ENCODE data around the gene JARID2.

The JARID2 gene

DNA sequence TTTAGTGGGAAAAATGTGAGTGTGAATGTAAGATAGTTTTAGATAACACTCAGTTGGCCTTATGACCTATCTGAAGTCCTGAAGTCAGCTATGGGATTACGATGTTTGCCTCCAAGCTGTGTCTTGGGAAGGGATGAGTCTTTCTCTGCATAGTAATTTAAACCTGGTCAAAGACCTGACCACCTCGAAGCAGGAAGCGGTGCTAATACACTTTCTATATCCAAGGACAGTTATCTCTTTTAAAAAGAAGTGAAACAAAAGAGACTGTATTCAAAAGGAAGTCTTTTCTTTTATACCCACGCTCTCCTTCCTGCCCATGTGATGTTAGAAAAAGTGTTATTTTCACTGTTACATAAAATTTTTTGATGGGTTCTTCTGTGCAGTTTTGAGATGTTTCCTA, 94.9 kb downstream of the JARID2 start:
- Histone ChIP-seq H3K36me3 (no peaks in the 10 kb centered on the region), H3K4me1 (peaks cover 0 to 8% (median 0%) of the 10 kb centered on the region in 4 donors), H3K4me3 (no peak overlapping the region), H3K27me3 (no peaks in the 10 kb centered on the region), H3K27ac (no peak overlapping the region), H3K9me3 (no peaks in the 10 kb centered on the region)
- DNase-seq: no peak
- intact Hi-C loops (cut with DNase I; ENCODE audit: low total_unique reads): no loop called here
- TF ChIP-seq, protein P1, sequence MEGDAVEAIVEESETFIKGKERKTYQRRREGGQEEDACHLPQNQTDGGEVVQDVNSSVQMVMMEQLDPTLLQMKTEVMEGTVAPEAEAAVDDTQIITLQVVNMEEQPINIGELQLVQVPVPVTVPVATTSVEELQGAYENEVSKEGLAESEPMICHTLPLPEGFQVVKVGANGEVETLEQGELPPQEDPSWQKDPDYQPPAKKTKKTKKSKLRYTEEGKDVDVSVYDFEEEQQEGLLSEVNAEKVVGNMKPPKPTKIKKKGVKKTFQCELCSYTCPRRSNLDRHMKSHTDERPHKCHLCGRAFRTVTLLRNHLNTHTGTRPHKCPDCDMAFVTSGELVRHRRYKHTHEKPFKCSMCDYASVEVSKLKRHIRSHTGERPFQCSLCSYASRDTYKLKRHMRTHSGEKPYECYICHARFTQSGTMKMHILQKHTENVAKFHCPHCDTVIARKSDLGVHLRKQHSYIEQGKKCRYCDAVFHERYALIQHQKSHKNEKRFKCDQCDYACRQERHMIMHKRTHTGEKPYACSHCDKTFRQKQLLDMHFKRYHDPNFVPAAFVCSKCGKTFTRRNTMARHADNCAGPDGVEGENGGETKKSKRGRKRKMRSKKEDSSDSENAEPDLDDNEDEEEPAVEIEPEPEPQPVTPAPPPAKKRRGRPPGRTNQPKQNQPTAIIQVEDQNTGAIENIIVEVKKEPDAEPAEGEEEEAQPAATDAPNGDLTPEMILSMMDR (IDR thresholded peaks at IDR 0.05): no peak

DNA sequence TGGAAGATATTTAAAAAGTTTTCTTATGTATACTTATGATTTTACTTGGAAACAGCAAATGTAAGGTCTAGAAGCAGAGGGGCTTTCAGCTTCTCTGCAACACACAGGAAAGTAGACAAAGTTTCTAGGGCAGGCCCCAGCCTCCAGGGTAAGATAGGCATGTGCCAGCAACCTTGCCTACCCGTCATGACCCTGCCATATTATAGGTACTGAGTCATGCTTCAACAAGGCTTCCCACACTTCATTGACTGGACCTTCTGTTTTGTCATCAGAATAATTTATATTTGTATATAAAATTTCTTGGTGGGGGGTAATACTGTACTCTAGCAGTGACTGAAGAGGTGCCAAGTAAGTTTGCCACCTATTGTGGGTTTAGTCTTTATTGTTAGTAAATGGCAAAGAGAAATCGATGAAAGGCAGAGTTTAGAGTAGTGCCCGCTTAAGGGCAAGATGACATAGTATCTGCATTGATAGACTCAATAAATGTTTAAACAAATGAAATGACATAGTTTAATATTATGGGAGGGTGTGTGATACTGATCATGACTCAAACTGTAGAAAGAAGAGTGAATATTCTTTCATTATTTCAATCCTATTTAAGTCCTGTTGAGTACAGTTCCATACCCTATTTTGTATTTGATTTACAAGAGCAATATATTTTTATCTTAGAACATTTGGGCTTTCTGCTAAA, 95.6 kb downstream of the JARID2 start:
- Histone ChIP-seq H3K27me3 (no peaks in the 10 kb centered on the region), H3K9me3 (no peaks in the 10 kb centered on the region), H3K27ac (no peak overlapping the region), H3K4me1 (peaks cover 0 to 8% (median 0%) of the 10 kb centered on the region in 4 donors), H3K36me3 (no peaks in the 10 kb centered on the region), H3K4me3 (no peak overlapping the region)
- intact Hi-C loops (cut with DNase I; ENCODE audit: low total_unique reads): no loop called here
- TF ChIP-seq, protein P1 (IDR thresholded peaks at IDR 0.05): no peak
- no peak for DNase-seq

DNA sequence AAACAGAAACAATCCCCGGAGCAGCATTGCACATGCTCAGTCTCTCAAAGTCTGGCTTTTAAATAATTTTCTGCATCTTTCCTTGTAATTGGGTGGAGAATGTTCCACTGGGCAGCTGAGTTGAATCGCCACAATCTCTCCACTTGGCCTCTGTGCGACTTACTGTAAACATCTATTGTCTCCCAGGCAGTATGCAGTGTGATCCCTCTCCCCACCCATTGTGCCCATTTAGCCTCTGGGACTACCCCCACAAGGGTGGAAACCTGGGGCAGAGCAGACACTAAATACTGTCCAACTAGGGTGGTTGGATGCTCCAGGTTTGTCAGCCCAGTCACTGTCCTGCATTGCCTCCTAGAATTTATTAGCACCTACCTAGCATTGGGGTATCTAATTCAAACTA, 96.2 kb downstream of the JARID2 start:
- DNase-seq: no peak
- Histone ChIP-seq H3K36me3 (no peaks in the 10 kb centered on the region), H3K4me1 (peaks cover 0 to 8% (median 0%) of the 10 kb centered on the region in 4 donors), H3K27me3 (no peaks in the 10 kb centered on the region), H3K27ac (no peak overlapping the region), H3K4me3 (no peak overlapping the region), H3K9me3 (no peaks in the 10 kb centered on the region)
- intact Hi-C loops (cut with DNase I; ENCODE audit: low total_unique reads): no loop called here
- TF ChIP-seq, protein P1 (IDR thresholded peaks at IDR 0.05): no peak

DNA sequence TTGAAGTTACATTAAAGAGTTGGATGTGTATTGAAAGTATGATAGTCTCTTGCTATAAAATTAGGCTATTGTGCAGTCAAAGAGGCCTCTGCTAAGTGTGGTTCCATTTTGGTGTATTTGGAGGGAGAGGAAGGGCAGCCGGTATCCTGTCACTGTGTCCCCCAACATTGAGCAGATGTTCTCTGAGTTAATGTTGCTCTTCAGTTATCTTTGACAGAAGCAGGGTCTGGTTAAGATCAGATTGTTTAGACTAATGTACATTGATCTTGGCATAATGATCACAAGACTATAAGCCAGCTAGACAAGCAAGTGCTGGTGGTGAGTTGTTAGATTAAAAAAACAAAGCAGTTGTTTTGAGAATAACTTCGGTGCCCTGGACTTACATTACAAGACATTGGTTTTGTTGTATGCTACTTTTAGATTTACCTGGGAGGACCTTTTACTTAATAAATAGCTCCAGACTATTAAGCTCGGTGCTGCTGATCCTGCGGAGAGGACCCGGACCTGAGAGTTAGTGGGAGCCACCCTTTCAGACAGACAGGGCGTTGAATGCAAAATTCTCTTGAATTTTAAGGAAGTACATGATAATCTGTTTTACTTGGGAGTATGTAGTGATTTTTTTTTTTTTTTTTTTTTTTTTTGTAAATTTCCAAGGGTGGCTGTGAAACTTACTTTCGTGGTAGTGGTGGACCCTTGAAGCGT, 97.8 kb downstream of the JARID2 start:
- Histone ChIP-seq H3K27me3 (no peaks in the 10 kb centered on the region), H3K9me3 (no peaks in the 10 kb centered on the region), H3K4me3 (no peak overlapping the region), H3K4me1 (peaks cover 0 to 8% (median 0%) of the 10 kb centered on the region in 4 donors), H3K27ac (no peak overlapping the region), H3K36me3 (no peaks in the 10 kb centered on the region)
- TF ChIP-seq, protein P1 (IDR thresholded peaks at IDR 0.05): no peak
- no peak for DNase-seq
- intact Hi-C loops (cut with DNase I; ENCODE audit: low total_unique reads): no loop called here

DNA sequence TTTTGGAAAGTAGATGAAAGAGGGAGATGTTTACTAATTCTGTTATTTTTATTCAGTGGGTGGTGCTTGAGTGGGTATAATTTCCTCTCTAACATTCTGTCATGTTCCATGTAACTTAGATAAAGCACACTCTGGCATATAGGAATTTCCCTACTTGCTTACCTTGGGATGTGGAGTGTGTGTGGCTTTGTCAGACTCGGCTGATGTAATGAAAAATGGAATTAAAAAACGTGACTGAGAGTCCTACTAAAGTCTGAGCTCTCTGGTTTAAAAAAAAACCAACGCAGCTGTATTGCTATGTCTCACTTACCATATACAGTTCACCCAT, 98.3 kb downstream of the JARID2 start:
- Histone ChIP-seq H3K27ac (no peak overlapping the region), H3K4me1 (peaks cover 0 to 10% (median 0%) of the 10 kb centered on the region in 4 donors), H3K36me3 (no peaks in the 10 kb centered on the region), H3K4me3 (no peak overlapping the region), H3K27me3 (no peaks in the 10 kb centered on the region), H3K9me3 (no peaks in the 10 kb centered on the region)
- intact Hi-C loops (cut with DNase I; ENCODE audit: low total_unique reads): no loop called here
- TF ChIP-seq, protein P1 (IDR thresholded peaks at IDR 0.05): no peak
- DNase-seq: no peak

Data from tibial artery (tissue), 4 donors.